ENCODE data around the gene RGPD3.
"Not testable (repeated sequence)": the region's sequence is repeated elsewhere in the genome, so short reads cannot be mapped to it uniquely, and the experiment has no call there.

GRCh38 chr2:106486551-106487385 is 18.6 kb upstream of the RGPD3 start, which contains the start of gene CD8B2:
- TF ChIP-seq ZNF174 (tag by site-specific recombination; IDR thresholded peaks at IDR 0.05); ZNF654 (tag by site-specific recombination; IDR thresholded peaks at IDR 0.05; ENCODE audit: low read depth); ZNF585B (tag by site-specific recombination; IDR thresholded peaks at IDR 0.05); ZNF24 (tag by site-specific recombination; IDR thresholded peaks at IDR 0.05); ZNF311 (tag by site-specific recombination; IDR thresholded peaks at IDR 0.05; ENCODE audit: borderline replicate concordance); PRDM10 (tag by site-specific recombination; IDR thresholded peaks at IDR 0.05): not testable (repeated sequence)

Data from HEK293 (cell line).